GM18909 (cell line): ENCODE measurements around the gene YWHAG.
"Not testable (repeated sequence)": the region's sequence is repeated elsewhere in the genome, so short reads cannot be mapped to it uniquely, and the experiment has no call there.

Experiments used
- ATAC-seq: cut with Tn5 transposase; IDR thresholded peaks from one replicate; pipeline ENCODE4 v1.9.1; 2021; ENCODE audit warnings: mild to moderate bottlenecking; ENCODE audit not compliant: unreplicated experiment, poor library complexity

The YWHAG gene

GRCh38 chr7:76327610-76328009, 31.2 kb downstream of the YWHAG start:
- no peak for ATAC-seq

- ATAC-seq: no peak
Observed at GRCh38 chr7:76326646-76327233, 32.1 kb downstream of the YWHAG start.

GRCh38 chr7:76325811-76326210, 33.0 kb downstream of the YWHAG start:
- ATAC-seq: no peak

GRCh38 chr7:76325092-76325491, 33.7 kb downstream of the YWHAG start:
- no peak for ATAC-seq

- peak; percentile 49 for ATAC-seq
Observed at GRCh38 chr7:76318488-76319353, 40.1 kb downstream of the YWHAG start.

GRCh38 chr7:76317782-76318487, 40.9 kb downstream of the YWHAG start:
- ATAC-seq: peak; percentile 92

- ATAC-seq: no peak
Observed at GRCh38 chr7:76316984-76317781, 41.6 kb downstream of the YWHAG start.

- ATAC-seq: no peak
Observed at GRCh38 chr7:76315364-76315763, 43.4 kb downstream of the YWHAG start.

- ATAC-seq: not testable (repeated sequence)
Observed at GRCh38 chr7:76314740-76315139, 44.1 kb downstream of the YWHAG start.

- ATAC-seq: peak; percentile 44
Observed at GRCh38 chr7:76314042-76314721, 44.6 kb downstream of the YWHAG start.

- not testable (repeated sequence) for ATAC-seq
Observed at GRCh38 chr7:76311838-76312237, 47.0 kb downstream of the YWHAG start.

- ATAC-seq: no peak
Observed at GRCh38 chr7:76310102-76310957, 48.5 kb downstream of the YWHAG start.

- ATAC-seq: not testable (repeated sequence)
Observed at GRCh38 chr7:76309341-76310101, 49.3 kb downstream of the YWHAG start.

- ATAC-seq: not testable (repeated sequence)
Observed at GRCh38 chr7:76308874-76309273, 49.9 kb downstream of the YWHAG start.

- no peak for ATAC-seq
Observed at GRCh38 chr7:76304888-76305375, 53.9 kb downstream of the YWHAG start.

GRCh38 chr7:76303202-76304147, 55.3 kb downstream of the YWHAG start:
- peak; percentile 38 for ATAC-seq
